ENCODE results near the gene NAV2. TPM values are rescaled to one million over a fixed set of nuclear protein-coding genes. Genes with fewer than 3 reads are reported as not detected.

NAV2 gene
- total RNA-seq, 1 experiment from 2014 or later: 23.3 TPM

GRCh38 chr11:19962053-19962800 lies 249.6 kb downstream of the NAV2 start:
- H3K4me2 ChIP-seq: no peak overlapping the region
- DNase-seq: no peak
- H3K9me2 ChIP-seq (ENCODE audit: insufficient read depth): no peaks in the 10 kb centered on the region
- no peaks in the 10 kb centered on the region for H3K36me3 ChIP-seq (ENCODE audit: low read depth)
- no peaks in the 10 kb centered on the region for H3K79me2 ChIP-seq (ENCODE audit: low read depth)
- H2AFZ ChIP-seq: no peak overlapping the region
- H3K27me3 ChIP-seq (ENCODE audit: insufficient read depth, low read depth): no peaks in the 10 kb centered on the region
- BruUV-seq (replicated peaks): no TSS peak
- no peaks in the 10 kb centered on the region for H3K9me3 ChIP-seq (ENCODE audit: insufficient read depth, low read depth)
- ChIA-PET CTCF (no interaction called here), POLR2A (ENCODE audit: unreplicated experiment) (no interaction called here)
- no peak overlapping the region for H3K27ac ChIP-seq
- no peaks in the 10 kb centered on the region for H4K20me1 ChIP-seq (ENCODE audit: insufficient read depth)
- H3K4me1 ChIP-seq (replicated peaks; ENCODE audit: insufficient read depth): peaks cover 3% of the 10 kb centered on the region; the same call in 1 of the 2 replicates
- intact Hi-C loops (cut with micrococcal nuclease; ENCODE audit: unreplicated experiment): no loop called here
- no peak for TF ChIP-seq CTCF (conservative IDR thresholded peaks at IDR 0.05)
- no peak for TF ChIP-seq EZH2 (IDR thresholded peaks at IDR 0.05; ENCODE audit: low read depth)
- no peaks in the 10 kb centered on the region for H3F3A ChIP-seq (ENCODE audit: insufficient read depth, low read depth)
- H3K4me3 ChIP-seq: no peak overlapping the region

GRCh38 chr11:19962801-19963175 lies 250.2 kb downstream of the NAV2 start:
- H3K27ac ChIP-seq: no peak overlapping the region
- no peak overlapping the region for H2AFZ ChIP-seq
- no peak for DNase-seq
- TF ChIP-seq CTCF (conservative IDR thresholded peaks at IDR 0.05) (no peak), EZH2 (IDR thresholded peaks at IDR 0.05; ENCODE audit: low read depth) (no peak)
- H3K4me2 ChIP-seq: no peak overlapping the region
- no peaks in the 10 kb centered on the region for H3K79me2 ChIP-seq (ENCODE audit: low read depth)
- no peak overlapping the region for H3K4me3 ChIP-seq
- no peaks in the 10 kb centered on the region for H3K9me3 ChIP-seq (ENCODE audit: insufficient read depth, low read depth)
- H3K27me3 ChIP-seq (ENCODE audit: insufficient read depth, low read depth): no peaks in the 10 kb centered on the region
- H3K4me1 ChIP-seq (replicated peaks; ENCODE audit: insufficient read depth): peaks cover 9% of the 10 kb centered on the region
- POLR2A ChIA-PET (ENCODE audit: unreplicated experiment): no interaction called here
- CTCF ChIA-PET: interaction anchor here (1.0 kb wide), 1 partner anchor 9 kb away, joined by 3 read pairs; no protein-coding TSS in a partner anchor
- H4K20me1 ChIP-seq (ENCODE audit: insufficient read depth): no peaks in the 10 kb centered on the region
- H3K36me3 ChIP-seq (ENCODE audit: low read depth): no peaks in the 10 kb centered on the region
- no peaks in the 10 kb centered on the region for H3F3A ChIP-seq (ENCODE audit: insufficient read depth, low read depth)
- H3K9me2 ChIP-seq (ENCODE audit: insufficient read depth): no peaks in the 10 kb centered on the region
- no TSS peak for BruUV-seq (replicated peaks)
- intact Hi-C loops (cut with micrococcal nuclease; ENCODE audit: unreplicated experiment): no loop called here

- Histone ChIP-seq H3K4me2 (no peak overlapping the region), H4K20me1 (ENCODE audit: insufficient read depth) (no peaks in the 10 kb centered on the region), H3K36me3 (ENCODE audit: low read depth) (no peaks in the 10 kb centered on the region), H2AFZ (no peak overlapping the region), H3F3A (ENCODE audit: insufficient read depth, low read depth) (no peaks in the 10 kb centered on the region), H3K27me3 (ENCODE audit: insufficient read depth, low read depth) (no peaks in the 10 kb centered on the region), H3K4me1 (replicated peaks; ENCODE audit: insufficient read depth) (peaks cover 13% of the 10 kb centered on the region), H3K27ac (no peak overlapping the region), H3K79me2 (ENCODE audit: low read depth) (no peaks in the 10 kb centered on the region), H3K9me3 (ENCODE audit: insufficient read depth, low read depth) (no peaks in the 10 kb centered on the region), H3K9me2 (ENCODE audit: insufficient read depth) (no peaks in the 10 kb centered on the region), H3K4me3 (no peak overlapping the region)
- CTCF ChIA-PET: interaction anchor here (0.6 to 1.0 kb wide), 2 partner anchors 10 to 53 kb away, joined by 3 to 7 read pairs; no protein-coding TSS in a partner anchor
- no peak for DNase-seq
- POLR2A ChIA-PET (ENCODE audit: unreplicated experiment): no interaction called here
- intact Hi-C loops (cut with micrococcal nuclease; ENCODE audit: unreplicated experiment): no loop called here
- no TSS peak for BruUV-seq (replicated peaks)
- TF ChIP-seq CTCF (conservative IDR thresholded peaks at IDR 0.05) (no peak), EZH2 (IDR thresholded peaks at IDR 0.05; ENCODE audit: low read depth) (no peak)
Measured at GRCh38 chr11:19963697-19964387, 251.2 kb downstream of the NAV2 start.

All from PC-9 (cell line).